ENCODE measurements around the gene ZNF398.

Gene ZNF398

DNA sequence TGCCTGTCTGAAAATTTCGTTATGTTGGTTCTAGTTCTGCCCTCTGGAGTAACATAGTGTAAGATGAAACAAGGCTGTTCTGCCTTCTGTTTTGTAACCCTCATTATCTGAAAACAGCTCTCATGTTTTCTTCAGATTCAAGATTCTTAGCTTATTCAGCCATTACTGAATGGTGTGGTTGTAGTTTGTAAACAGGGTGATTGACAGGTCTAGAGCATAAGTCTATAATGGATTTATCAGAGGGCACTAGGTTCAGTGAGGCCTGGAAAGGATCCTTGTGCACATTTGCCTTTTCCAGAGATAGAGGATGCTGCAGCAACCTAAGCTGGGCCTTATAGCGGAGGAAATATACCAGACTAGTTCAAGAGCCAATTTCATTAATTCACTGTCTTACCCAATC lies 6.1 kb downstream of the ZNF398 start:
- DNase-seq, result no peak

- no peak for DNase-seq
These were observed 6.8 kb downstream of the ZNF398 start for GRCh38 chr7:149154056-149154455.

GRCh38 chr7:149156898-149157297 lies 9.6 kb downstream of the ZNF398 start:
- DNase-seq, result no peak

GRCh38 chr7:149161241-149161848 lies 14.1 kb downstream of the ZNF398 start:
- no peak for DNase-seq

GRCh38 chr7:149166142-149166541 lies 18.9 kb downstream of the ZNF398 start:
- DNase-seq, result no peak

DNA sequence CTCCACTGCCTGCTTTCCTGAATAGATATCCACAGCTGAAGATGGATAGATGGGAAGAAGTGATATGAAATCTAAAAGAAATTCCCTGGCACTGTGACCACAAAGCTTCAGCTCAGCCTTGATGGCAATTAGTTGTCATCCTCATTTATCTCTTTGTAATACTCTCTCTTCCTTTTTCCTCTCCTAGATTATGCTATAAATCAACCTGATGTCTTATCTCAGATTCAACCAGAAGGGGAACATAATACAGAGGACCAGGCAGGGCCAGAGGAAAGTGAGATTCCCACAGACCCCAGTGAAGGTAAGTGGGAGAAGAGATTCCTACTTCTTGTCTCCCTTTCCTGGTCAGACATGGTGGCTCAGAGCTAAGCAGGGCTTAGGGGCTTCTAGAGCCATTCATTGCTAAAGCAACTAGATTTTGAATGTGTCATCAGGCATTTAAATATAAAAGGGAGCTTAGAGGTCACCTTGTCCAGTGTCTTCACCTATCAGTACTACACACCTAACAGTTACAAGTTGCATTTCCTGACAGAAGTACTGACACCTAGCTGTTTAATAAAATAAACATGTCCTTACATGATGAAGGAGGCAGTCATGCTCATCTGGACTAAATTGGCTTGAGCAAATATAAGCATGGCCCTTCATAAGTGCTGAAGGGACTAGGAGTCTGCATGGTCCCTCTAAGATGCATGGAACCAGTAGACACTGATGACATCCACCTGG lies 19.5 kb downstream of the ZNF398 start:
- DNase-seq, result no peak

DNA sequence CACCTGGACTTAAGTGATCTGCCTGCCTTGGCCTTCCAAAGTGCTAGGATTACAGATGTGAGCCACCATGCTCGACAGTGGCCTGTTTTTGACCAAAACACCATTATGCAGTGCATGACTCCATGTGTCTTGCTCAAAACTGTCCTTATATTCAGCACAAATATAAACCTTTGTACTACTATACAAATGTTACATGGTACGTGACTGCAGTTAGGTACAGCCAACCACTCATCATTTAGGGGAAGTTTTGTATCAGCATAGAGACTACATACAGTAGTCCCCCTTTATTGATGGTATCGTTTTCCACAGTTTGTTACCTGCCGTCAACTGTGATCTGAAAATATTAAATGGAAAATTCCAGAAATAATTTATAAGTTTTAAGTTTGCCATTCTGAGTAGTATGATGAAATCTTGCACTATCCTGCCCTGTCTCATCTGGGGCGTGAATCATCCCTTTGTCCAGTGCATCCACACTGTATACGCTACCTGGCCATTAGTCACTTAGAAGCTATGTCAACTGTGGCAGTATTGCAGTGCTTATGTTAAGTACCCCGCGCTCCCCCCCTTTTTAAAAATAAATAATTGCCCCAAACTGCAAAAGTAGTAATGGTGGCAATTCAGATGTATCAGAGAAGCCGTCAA lies 24.8 kb downstream of the ZNF398 start:
- DNase-seq, result no peak

- no peak for DNase-seq
These were observed 25.3 kb downstream of the ZNF398 start for GRCh38 chr7:149172534-149172920.

GRCh38 chr7:149175150-149175549 lies 27.9 kb downstream of the ZNF398 start:
- DNase-seq, result no peak

- no peak for DNase-seq
These were observed 32.0 kb downstream of the ZNF398 start for GRCh38 chr7:149179241-149179640.

GRCh38 chr7:149180722-149181449 lies 33.6 kb downstream of the ZNF398 start:
- DNase-seq, result no peak

DNA sequence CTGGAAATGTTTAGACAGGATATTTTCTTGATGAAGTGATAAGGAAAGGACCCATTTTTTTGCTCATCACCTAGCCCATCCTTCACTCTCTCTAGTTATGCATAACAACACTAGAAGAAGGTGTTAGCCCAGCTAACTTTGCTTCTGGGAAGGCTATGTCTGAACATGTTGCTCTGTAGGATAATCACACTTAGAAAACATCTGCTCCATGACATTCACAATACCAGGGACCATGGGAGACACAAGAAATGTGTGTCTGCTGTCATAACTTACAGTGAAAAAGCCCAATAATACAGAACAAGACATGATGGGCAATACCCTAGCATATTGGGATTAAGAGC lies 34.2 kb downstream of the ZNF398 start:
- DNase-seq, result no peak

- DNase-seq, result no peak
These were observed 37.0 kb downstream of the ZNF398 start for GRCh38 chr7:149184274-149184673.

- no peak for DNase-seq
These were observed 41.0 kb downstream of the ZNF398 start for GRCh38 chr7:149188213-149188612.

- DNase-seq, result no peak
These were observed 41.5 kb downstream of the ZNF398 start for GRCh38 chr7:149188637-149189259.

DNA sequence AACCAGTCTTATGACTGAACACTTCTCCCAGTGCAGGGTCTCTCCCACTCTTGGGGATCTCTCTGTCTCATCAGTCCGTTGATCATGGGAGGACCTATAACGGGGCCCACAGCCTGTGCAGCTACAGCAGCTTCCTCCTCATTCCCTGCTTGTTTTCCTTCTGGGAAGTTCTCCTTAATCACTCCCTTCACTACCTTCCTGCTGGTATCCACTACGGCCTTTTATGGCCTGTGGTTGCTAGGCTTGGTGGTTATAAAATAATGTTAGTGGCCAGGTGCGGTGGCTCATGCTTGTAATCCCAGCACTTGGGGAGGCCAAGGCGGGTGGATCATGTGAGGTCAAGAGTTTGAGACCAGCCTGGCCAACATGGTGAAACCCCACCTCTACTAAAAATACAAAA lies 44.6 kb downstream of the ZNF398 start:
- DNase-seq, result no peak

GRCh38 chr7:149194799-149195179 lies 47.5 kb downstream of the ZNF398 start:
- DNase-seq, result no peak

GRCh38 chr7:149195180-149196150 lies 48.2 kb downstream of the ZNF398 start, which contains the start of gene ZNF282:
Gene ZNF282, plus strand, starts transcription at chr7:149195546. Its CDS starts 44 bp downstream, at chr7:149195590.
- peak; percentile 44 to 81 (median 51) for DNase-seq

DNA sequence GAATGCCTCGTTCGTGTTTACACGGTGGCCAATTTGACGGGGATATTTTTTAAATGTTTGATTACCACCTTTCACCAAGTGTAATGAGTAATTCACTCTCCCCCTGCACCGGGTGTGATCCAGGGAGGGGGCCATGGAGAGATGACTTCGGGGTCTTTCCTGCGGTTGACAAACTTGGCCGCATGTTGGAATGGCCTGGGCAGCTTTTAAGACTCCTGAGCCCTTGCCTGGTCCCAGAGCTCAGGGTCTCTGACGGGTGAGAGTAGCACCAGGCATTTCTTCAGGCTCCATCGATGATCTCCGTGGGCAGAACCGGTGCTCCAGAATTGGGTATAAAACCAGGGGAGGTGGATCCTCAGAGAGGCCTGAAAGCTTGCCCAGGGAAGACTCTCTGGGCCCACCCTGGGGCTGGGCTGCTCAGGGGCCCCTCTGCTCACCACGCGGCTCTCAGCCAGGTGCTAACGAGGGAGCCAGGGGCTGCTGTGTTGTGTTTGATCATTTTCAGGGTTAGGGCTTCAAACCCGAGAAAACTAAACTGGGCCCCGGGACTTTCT lies 49.0 kb downstream of the ZNF398 start:
- DNase-seq, result peak in 1 of 5 donors; percentile 15

GRCh38 chr7:149196705-149197171 lies 49.5 kb downstream of the ZNF398 start:
- DNase-seq, result peak in 1 of 5 donors; percentile 37

GRCh38 chr7:149197675-149198074 lies 50.4 kb downstream of the ZNF398 start:
- no peak for DNase-seq

Measured in T-helper 1 cell (primary cell).